ENCODE measurements around the gene KLF3.
"Not testable (repeated sequence)": the region's sequence is repeated elsewhere in the genome, so short reads cannot be mapped to it uniquely, and the experiment has no call there.

KLF3 gene

DNA sequence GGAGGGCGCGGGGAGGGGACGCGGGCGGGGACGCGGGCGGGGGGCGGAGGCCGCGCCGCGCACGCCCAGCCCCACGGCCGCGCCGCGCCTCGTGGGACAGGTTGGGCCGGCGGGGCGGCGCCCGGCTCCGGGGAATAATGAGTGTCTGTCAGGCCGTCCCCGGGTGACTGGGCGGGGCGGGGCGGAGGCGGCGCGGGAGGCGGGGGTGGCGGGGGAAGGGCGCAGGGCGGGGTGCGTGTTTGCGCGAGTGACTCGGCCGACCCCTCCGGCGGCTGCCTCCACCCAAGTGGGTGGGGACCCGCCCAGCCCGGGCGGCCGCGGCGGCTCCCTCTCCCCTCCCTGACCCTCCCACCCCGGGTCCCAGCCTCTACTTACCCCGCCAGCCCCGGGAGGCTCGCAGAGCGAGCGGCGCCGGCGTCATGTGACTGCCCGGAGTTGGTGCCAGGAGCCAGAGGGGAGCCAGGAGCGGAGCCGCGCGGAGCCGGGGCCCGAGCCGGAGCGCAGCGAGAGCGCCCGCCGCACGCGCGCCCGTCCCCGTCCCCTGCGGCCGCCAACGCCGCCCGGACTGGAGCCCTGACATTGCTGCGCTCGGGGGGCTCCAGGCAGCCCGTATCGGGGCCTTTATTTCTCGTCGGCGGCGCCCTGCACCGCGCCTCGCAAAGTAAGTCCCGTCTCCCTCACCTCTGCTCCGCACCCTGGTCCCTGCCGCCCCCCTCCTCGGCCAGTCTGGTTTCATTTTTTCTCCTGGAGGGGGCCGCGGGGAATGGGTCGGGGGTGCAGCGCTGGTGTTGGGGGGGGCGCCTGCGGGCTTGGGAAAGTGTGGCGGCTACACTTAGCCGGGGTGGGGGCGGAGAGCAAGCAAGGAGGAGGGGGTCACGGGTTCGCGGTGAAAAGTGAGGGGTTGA lies at the start of gene KLF3:
KLF3 (plus strand) TSS at position 399 of the 905 bp plus-strand sequence. CDS start 16,427 bp downstream, outside the sequence.
- DNase-seq: peak; percentile 85

DNA sequence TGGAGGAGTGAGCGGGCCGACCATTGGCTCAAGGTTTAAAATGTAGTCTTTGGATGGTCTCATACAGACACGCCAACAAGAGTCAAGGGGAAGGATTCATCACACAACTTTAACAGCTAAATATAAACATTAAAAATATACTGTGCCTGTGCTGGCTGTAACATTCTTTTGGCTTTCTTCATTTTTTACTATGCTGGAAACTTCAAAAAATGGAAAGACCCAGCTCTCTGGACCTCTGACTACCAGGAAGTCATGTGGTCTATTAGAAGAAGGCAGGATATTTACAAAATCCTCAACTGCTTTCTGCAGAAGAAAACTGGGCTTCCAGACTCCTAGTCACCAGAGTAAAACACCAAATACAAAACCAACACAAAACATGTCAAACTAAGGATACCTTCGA lies 49.8 kb upstream of the KLF3 start:
- DNase-seq: no peak

DNA sequence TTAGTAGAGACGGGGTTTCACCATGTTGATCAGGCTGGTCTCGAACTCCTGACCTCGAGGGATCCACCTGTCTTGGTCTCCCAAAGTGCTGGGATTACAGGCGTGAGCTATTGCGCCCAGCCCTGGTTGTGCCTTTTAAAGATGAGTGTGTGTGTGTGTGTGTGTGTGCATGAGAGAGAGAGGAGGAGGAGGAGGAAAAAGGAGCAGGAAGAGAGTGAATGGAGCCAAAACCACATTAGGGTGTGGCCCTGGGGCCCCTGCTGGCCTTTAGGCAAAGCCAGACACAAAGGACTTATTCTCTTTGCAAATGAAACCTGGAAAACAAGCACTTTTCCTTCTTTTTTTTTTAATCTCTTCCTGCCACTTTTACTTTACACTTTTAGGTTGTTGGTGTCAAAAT lies 48.2 kb upstream of the KLF3 start:
- no peak for DNase-seq

DNA sequence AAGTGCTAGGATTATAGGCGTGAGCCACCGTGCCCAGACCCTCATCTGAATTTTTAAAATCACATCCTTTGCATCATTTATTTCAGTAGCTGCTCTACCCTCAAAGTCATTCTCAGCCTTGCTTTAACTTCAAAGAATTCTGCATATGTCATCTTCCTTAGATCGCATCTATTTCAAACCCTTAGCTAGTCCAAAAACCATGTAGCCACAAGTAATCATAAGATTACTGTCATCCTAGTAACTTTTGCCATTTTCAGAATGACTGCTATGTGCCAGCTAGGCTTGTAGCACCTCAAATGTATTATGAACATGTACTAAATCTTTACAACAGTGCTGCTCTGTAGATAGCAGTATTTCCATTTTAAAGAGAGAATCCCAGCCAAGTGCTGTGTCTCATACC lies 45.5 kb upstream of the KLF3 start:
- DNase-seq: no peak

DNA sequence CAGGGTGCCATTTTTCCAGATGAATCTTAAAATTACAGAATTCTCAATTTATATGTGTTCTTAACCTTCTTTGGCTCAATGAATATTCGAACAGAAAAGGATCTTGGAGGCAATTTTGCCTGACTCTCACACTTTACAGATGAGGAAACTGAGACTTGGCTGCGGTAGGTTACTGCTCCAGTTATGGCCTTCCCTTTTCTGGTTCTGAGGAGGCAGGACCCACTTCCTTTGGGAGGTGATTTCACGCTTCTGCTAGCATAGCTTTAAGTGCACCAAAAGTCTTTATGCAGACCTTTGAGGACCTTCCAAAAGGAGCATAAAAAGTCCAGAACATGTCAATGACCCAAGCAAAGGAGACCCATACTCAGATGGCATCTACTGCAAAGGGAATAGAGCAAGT lies 44.7 kb upstream of the KLF3 start:
- DNase-seq: no peak

DNA sequence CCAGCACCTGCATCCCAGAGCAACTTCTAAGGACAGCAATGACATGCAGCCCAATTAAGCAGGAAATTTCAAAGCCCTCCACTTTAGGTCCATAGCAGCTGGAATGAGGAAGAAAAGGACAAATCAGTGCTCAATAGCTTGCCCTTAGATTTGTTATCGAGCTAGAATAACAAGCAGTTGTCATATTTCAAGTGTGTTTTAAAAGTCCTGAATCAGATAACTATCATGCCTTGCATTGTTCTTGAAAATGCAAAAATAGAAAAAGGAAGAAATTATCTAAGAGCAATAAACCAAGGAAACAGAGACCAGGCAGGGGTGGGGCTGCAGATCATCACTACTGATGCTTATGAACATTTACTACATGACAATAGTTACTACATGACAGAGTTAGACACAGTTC lies 43.9 kb upstream of the KLF3 start:
- DNase-seq: no peak

DNA sequence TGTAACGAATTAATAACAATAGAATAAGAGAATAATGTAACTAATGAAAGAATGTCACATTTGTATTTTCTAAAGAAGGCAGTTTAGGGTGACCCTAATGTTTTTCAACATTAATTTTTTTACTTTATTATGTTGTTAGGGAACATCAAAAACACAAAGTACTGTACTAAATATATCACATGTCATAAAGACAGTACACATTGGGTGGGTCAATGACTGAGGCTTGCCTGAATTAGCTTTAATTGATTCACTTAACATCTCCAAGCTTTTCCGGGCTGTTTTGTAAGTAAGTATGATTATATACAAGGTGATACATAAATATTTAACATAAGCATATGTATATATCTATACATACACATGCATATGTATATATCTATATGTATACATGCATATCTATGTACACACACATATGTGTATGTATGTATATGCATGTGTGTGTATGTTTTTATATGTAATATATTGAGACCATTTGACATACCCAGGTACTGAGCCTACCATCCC lies 43.4 kb upstream of the KLF3 start:
- no peak for DNase-seq

DNA sequence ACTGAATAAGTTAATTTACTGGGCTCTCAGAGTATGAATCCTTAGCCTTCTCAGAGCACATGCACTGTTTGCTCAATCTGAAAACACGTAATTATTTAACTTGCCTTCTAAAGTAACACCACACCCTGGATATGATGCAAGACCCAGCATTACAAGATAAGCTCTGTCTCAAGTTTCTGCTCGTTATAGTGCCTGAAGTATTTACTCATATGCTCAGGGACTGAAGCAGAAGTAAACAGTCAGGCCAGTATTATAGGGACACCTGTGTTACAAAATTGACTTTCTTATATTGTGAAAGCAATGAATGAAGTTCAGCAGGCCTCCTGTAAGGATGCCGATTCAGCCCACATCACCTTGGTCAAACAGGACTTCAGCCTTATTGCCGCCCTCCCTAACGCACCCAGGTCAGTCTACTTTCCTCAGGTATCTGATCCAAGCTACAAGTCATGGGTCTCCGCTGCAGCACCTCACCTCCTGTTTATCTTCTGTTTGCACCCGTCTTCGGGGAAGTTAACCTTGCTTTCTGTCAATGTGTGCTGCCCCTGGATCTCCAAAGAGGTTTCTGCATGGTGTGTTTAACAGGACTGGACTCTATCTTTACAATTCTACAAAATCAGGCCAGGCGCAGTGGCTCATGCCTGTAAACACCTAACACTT lies 42.8 kb upstream of the KLF3 start:
- no peak for DNase-seq

DNA sequence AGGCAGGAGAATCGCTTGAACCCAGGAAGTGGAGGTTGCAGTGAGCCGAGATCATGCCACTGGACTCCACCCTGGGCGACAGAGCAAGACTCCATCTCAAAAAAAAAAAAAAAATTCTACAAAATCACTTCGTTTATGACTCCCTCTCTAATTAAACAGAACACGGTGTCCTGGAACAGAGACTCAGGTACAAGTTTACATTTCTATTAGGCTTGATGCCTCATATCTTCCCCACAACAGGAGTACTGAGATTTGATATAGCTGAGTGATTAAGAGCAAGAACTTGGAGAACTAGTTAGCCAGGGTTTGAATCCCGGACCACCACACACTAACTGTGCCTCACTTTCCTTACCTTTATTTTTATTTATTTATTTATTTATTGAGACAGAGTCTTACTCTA lies 42.2 kb upstream of the KLF3 start:
- DNase-seq: no peak

DNA sequence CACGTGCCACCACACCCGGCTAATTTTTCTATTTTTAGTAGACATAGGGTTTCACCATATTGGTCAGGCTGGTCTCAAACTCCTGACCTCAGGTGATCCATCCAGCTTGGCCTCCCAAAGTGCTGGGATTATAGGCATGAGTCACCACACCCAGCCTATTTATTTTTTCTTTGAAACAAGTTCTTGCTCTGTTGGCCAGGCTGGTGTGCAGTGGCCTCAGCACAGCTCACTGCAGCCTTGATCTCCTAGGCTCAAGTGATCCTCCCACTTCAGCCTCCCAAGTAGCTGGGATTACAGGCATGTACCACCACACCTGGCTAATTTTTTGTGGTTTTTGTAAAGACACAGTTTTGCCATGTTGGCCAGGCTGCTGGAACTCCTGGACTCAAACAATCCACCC lies 41.7 kb upstream of the KLF3 start:
- DNase-seq: not testable (repeated sequence)

DNA sequence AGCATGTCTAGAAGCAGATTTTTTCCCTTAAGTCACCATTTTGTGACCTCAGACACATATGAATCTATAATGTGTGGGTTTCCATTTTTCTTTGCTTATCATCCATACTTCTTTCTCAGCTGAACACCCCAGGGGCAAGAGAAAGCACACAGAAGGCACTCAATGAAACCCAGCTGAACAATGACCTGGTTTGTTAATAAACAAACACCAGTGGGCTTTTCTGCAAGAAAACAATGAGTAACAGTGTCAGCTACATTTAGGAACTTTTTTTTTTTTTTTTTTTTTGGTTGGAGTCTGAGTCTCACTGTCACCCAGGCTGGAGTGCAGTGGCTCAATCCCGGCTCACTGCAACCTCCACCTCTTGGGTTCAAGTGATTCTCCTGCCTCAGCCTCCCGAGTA lies 40.7 kb upstream of the KLF3 start:
- DNase-seq: no peak

DNA sequence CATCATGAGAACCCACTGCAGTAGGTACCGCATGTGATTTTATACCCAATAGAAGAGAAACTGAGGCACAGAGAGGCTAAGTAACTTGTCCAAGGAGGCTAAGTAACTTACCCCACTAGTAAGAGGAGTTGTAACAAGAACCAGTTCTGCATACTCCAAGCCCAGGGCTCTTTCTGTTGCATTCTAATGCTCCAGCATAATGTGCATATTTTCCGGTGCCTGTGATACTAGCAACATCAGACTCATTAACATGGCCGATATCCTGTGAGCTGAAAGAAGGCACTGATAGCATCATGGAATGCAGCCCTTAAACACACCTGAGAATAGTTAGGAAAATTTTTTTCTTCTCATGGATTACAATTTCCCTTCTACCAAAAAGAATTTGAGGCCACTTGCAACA lies 39.7 kb upstream of the KLF3 start:
- no peak for DNase-seq

DNA sequence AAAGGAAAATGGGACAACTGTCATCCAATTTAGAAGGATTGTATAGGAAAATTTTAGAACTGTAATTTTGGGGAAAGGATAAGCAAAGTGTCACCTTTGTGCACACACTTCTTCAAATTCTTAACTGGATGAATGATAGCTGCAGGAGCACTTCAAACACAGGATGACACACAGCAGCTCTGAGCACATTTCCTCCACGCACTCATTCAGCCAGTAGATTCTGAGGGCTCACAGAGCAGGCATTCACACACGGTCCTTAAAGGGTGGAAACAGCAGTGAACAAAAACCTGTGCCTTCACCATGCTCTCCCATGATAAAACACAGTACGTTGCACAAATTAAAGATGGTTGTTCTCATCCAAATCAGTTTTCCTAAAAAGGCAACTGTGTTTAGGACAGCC lies 38.5 kb upstream of the KLF3 start:
- DNase-seq: no peak

DNA sequence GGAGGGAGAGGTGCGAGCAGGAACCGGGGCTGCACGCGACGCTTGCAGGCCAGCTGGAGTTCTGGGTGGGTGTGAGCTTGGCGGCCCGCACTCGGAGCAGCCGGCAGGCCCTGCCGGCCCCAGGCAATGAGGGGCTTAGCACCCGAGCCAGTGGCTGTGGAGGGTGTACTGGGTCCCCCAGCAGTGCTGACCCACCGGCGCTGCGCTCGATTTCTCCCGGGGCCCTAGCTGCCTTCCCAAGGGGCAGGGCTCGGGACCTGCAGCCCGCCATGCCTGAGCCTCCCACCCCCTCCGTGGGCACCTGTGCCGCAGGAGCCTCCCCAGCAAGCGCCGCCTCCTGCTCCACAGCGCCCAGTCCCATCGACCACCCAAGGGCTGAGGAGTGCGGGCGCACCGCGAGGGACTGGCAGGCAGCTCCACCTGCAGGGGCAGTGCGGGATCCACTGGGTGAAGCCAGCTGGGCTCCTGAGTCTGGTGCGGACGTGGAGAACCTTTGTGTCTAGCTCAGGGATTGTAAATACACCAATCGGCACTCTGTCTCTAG lies 37.0 kb upstream of the KLF3 start:
- DNase-seq: not testable (repeated sequence)

DNA sequence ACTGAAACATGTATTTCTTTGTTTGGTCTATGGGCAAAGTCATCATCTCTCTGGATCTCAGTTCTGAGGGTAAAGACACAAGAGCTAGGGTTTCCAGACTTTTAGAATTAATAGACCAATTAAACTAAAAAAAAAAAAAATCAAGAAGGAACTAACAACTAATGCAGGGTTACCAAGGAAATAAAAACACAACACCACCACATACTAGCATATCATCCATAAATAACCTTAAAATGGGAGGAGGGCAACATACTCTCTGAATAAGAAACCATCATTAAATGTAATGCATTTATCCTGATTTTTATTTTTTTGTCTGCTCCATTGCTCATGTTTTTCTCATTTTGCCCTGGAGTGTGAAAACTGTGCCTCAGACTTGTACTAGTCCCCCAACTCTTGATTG lies 33.5 kb upstream of the KLF3 start:
- no peak for DNase-seq

DNA sequence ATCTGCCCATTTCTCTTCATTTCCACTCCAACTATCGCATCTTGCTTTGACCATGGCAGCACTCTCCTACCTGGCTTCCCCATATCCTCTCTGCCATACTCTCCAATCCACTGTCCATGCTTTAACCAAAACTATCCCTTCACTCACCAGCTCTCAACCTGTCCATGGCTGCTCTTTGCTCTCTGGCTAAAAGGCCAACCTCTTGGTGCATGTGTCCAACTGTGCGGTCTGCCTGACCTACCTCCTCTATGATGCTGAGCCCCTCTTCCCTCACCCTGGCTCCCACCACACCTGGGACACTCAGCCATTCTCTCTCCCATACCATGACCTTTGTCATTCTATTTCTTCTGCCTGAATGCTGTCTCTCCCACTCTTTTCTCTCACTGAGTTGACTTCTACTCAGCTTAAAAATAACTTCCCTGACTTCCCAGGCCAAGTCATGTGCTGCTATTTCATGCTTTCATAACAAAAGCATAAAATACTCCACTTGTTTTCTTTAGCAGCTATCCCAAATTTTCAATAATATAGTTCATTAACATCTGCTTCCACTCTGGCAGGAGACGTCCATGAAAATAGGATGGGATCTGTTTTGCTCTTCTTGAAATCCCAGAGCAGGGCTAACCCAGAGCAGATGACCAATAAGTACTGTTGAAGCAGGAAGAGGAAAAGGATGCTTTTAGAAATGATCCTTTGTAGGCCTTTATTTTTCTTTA lies 29.8 kb upstream of the KLF3 start:
- no peak for DNase-seq

DNA sequence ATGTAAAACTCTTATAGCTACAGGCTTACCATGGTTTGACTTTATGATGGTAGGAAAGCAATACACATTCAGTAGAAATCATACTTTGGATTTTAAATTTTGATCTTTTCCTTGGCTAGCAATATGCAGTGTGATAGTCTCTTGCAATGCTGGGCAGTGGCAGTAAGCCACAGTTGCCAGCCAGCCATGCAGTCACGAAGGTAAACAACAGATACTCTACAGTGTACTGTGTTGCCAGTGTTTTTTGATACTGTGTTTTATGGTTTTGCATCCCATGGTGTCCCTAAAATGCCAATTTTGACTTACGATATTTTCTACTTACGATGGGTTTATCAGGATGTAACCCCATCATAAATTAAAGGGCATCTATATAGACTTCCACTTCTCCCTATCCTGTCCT lies 24.8 kb upstream of the KLF3 start:
- DNase-seq: no peak

DNA sequence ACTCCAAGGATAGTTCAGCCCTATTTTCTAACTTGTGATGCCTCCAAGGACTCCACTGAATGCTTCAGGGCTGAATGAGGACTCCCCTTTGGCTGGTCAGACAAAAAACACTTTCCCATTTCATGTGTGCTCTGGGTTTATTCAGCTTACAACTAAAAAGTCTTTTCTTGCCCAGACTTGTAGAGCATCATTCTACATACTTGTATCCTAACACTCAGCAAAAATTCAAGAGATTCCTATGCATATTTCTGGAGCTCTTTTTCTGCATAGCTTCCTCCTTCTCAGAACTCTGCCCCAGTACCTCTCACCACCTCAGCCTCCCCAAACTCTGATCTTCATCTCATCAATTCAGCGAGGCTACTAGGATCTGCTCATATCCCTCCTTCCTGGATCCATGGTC lies 22.2 kb upstream of the KLF3 start:
- DNase-seq: no peak

DNA sequence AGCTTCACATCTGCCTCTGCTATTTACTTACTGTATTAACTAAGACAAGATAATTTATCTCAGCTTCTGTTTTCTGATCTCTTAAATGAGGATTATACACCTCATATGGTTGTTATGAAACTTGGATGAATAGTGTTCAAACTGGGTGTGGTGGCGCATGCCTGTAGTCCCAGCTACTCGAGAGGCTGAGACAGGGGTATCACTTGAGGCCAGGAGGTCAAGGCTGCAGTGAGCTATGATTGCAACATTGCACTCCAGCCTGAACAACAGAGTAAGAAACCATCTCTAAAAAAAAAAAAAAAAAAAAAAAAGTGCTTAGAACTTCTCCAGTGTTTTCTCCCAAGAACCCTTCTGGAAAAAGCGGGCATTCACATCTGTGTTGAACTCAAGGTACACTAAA lies 19.8 kb upstream of the KLF3 start:
- DNase-seq: no peak

DNA sequence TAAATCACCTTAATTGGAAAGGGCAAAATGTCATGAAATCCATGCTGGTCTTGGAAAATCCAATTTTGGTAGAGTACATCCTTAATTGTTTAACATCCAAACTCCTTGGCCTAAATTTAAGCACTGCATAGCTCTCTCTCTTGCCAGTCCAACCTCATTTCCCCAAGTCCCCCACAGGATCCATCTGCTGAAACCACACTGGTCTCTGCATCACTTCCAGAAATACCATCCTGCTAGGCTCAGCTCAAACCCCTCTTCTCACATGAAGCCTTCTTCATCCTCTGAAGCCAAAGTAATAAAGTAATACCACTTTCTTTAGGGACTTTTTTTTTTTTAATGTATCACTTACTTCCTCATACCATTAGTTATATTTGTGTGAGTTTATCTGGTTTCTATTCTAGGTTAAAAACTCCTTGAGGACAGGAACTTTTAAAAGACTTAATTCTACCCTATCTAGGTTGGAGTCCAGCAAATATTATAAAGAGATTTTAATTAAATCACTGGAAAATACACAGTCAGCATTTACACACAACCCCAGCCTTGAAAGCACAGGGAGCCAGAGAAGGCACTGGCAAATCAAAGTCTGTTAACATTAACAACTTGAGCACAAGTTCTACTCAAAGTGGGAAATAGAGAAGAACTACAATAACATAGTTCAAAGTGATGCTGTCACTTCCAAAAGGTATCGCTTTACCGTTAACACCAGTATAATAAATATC lies 16.7 kb upstream of the KLF3 start:
- DNase-seq: no peak

DNA sequence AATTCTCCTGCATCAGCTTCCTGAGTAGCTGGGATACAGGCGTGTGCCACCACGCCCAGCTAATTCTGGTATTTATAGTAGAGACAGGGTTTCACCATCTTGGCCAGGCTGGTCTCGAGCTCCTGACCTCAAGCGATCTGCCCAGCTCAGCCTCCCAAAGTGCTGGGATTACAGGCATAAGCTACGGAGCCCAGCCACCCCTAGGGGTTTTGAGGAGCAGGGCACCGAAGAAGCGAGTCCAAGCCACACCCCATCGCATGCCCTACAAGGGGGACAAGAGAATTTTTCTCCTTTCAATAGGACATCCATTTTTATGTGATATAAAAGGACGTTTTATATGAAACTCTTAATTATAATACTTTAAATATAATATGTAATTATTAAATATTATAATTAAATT lies 13.9 kb upstream of the KLF3 start:
- no peak for DNase-seq

DNA sequence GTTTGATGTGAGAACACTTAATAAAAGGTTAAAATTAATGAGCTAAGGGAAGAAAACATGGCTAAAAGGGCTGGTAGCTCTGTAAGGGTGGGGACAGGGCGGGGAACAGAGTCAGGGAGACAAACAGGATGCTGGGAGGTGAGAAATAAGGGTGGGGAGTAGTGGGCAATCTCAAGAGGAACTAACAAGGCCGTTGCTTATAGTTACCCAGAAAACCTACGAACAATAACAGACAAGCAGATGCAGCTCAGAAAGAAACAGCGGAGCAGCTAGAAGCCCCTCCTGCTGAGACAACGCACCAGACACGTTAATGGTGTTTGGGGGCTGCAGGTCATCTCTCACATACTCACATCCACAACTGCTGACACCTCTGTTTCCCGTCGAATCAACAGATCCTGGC lies 9.7 kb upstream of the KLF3 start:
- DNase-seq: no peak

DNA sequence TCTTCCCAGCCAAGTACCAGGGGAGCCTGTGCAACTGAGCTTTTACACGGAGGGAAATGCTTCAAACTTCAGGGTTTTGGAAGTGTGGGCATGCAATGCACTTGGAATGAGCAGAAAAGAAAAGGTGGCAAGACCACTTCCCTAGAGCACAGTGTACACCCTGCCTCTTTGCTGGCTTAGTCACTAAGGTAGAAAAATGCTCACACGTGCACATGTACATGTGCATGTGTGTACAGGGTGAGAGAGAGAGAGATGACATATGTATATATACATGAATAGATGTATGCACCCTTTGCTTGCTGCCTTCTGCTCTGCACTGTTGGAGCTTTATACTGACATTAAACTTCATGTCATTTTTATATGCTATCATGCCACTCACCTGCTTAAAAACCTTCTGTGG lies 7.9 kb upstream of the KLF3 start:
- no peak for DNase-seq

Measured in NCI-H526 treated with DMSO at 0.1 percent for 48 hours (cell line).